K562 (cell line): ENCODE measurements around the gene JUND. TPM values are rescaled to one million over a fixed set of nuclear protein-coding genes. Genes with fewer than 3 reads are reported as not detected.

Source experiments
- ATF7 ChIP-seq: fragments of 450-650 bp; IDR thresholded peaks from 2 replicates; pipeline ENCODE4 v1.7.1; 2014; ENCODE audit warnings: mild to moderate bottlenecking, moderate library complexity
- DEAF1 ChIP-seq: fragments of 450-650 bp; formaldehyde crosslinking; IDR thresholded peaks from 2 replicates; pipeline ENCODE4 v1.4.0; 2020; ENCODE audit warnings: mild to moderate bottlenecking, moderate library complexity
- GABPB1 ChIP-seq: sonication (generic); formaldehyde crosslinking; IDR thresholded peaks from 2 replicates; pipeline ENCODE4 v1.8.0; 2022; ENCODE audit warnings: mild to moderate bottlenecking, missing genetic modification reagents
- HBP1 ChIP-seq: fragments of 450-650 bp; formaldehyde crosslinking; IDR thresholded peaks from 2 replicates; pipeline ENCODE4 v1.4.0; 2022; ENCODE audit warnings: missing genetic modification characterization
- HOXB6 ChIP-seq: fragments of 250-450 bp; sonication (Bioruptor Pico); IDR thresholded peaks from 2 replicates; pipeline ENCODE4 v1.5.1; 2022; ENCODE audit warnings: mild to moderate bottlenecking, borderline replicate concordance
- IFI16 ChIP-seq: fragments of 250-450 bp; sonication (Bioruptor Pico); IDR thresholded peaks from 2 replicates; pipeline ENCODE4 v2.1.2; 2022; ENCODE audit warnings: mild to moderate bottlenecking, inconsistent platforms
- MAFF ChIP-seq: IDR thresholded peaks from 2 replicates; pipeline ENCODE4 v1.6.1; 2012; ENCODE audit warnings: low read length, improper control_type of control experiment
- NBN ChIP-seq: fragments of 450-650 bp; IDR thresholded peaks from 2 replicates; pipeline ENCODE4 v1.6.1; 2016; ENCODE audit warnings: low read depth, mild to moderate bottlenecking
- POLR2H ChIP-seq: IDR thresholded peaks from 2 replicates; pipeline ENCODE4 v1.6.1; 2016; ENCODE audit warnings: missing genetic modification characterization, low read depth, mild to moderate bottlenecking, control low read depth, missing compliant biosample characterization, moderate library complexity
- PTBP1 ChIP-seq: fragments of 200-400 bp; formaldehyde crosslinking; IDR thresholded peaks from 2 replicates; pipeline ENCODE4 v1.6.1; 2017; ENCODE audit warnings: low read depth, low read length
- RAD51 ChIP-seq: fragments of 450-650 bp; IDR thresholded peaks from 2 replicates; pipeline ENCODE4 v1.7.1; 2016; ENCODE audit warnings: low read depth, mild to moderate bottlenecking, borderline replicate concordance
- RBM25 ChIP-seq: fragments of 200-400 bp; formaldehyde crosslinking; IDR thresholded peaks from 2 replicates; pipeline ENCODE4 v1.6.1; 2018; ENCODE audit warnings: low read length, low read depth, moderate library complexity; ENCODE audit not compliant: severe bottlenecking
- RNF2 ChIP-seq: sonication (generic); IDR thresholded peaks from 2 replicates; pipeline ENCODE4 v1.6.1; 2016
- SAFB ChIP-seq: fragments of 200-400 bp; formaldehyde crosslinking; IDR thresholded peaks from 2 replicates; pipeline ENCODE4 v1.6.1; 2017; ENCODE audit warnings: low read depth, low read length, borderline replicate concordance
- SIN3B ChIP-seq: fragments of 450-650 bp; IDR thresholded peaks from 2 replicates; pipeline ENCODE4 v1.6.1; 2017; ENCODE audit warnings: low read depth, mild to moderate bottlenecking, moderate library complexity
- SOX6 ChIP-seq: fragments of 450-650 bp; IDR thresholded peaks from 2 replicates; pipeline ENCODE4 v1.6.1; 2014; ENCODE audit warnings: mild to moderate bottlenecking
- SP1 ChIP-seq: sonication (generic); formaldehyde crosslinking; IDR thresholded peaks from 2 replicates; pipeline ENCODE4 v1.8.1; 2022; ENCODE audit warnings: mild to moderate bottlenecking, missing genetic modification reagents
- STAG1 ChIP-seq: sonication (generic); formaldehyde crosslinking; IDR thresholded peaks from 2 replicates; pipeline ENCODE4 v1.5.0; 2020; ENCODE audit warnings: missing genetic modification reagents, borderline replicate concordance
- SUPT5H ChIP-seq: fragments of 450-650 bp; IDR thresholded peaks from 2 replicates; pipeline ENCODE4 v1.6.1; 2016
- XRCC3 ChIP-seq: fragments of 450-650 bp; IDR thresholded peaks from 2 replicates; pipeline ENCODE4 v1.6.1; 2017; ENCODE audit warnings: mild to moderate bottlenecking, moderate library complexity
- YY1 ChIP-seq, 3 experiments: IDR thresholded peaks; 2 replicates each; pipeline ENCODE4 v1.6.1; 2011; ENCODE audit warnings: low read length in 2 of 3, mild to moderate bottlenecking in 2 of 3, moderate library complexity in 2 of 3, borderline replicate concordance in 1 of 3, control low read depth in 1 of 3, low read depth in 1 of 3; ENCODE audit not compliant: insufficient read depth in 3 of 3, insufficient replicate concordance in 2 of 3, control insufficient read depth in 1 of 3, insufficient read length in 1 of 3; ENCODE audit errors: extremely low read depth in 1 of 3
- ZNF12 ChIP-seq: sonication (generic); formaldehyde crosslinking; IDR thresholded peaks from 2 replicates; pipeline ENCODE4 v1.4.0; 2020; ENCODE audit warnings: mild to moderate bottlenecking, missing genetic modification reagents
- ZNF644 ChIP-seq: fragments of 200-800 bp; sonication (Bioruptor generic); IDR thresholded peaks from 2 replicates; pipeline ENCODE4 v1.6.1; 2016; ENCODE audit warnings: low read depth, missing genetic modification characterization, missing compliant biosample characterization
- polyA plus RNA-seq, 8 experiments: library from polyadenylated mRNA; depleted of rRNA in 4 of 8; stranded (reverse) in 5 of 8; unstranded in 3 of 8; fragments of >200 nt; fragmentation: Nextera tagmentation in 2 of 8; fragmentation: Illumina TruSeq in 1 of 8; extraction: Ambion mirVana in 2 of 8; extraction: Trizol in 1 of 8; gene quantifications; 2 replicates each; pipeline versions ENCODE4 v1.2.1 to v1.2.3, GENCODE V29; 2011 to 2014; ENCODE audit warnings: inconsistent platforms in 1 of 8, missing spikeins in 1 of 8
- total RNA-seq, 7 experiments: library from RNA; depleted of rRNA in 6 of 7; stranded (reverse); fragments of >200 nt in 6 of 7; fragmentation: Illumina TruSeq in 2 of 7; extraction: Trizol in 2 of 7; gene quantifications; 2 replicates each; pipeline versions ENCODE4 v1.2.1 to v1.2.3, GENCODE V29; 2011 to 2021; ENCODE audit warnings: low replicate concordance in 1 of 7
- TF ChIP-seq, protein P1 (sequence below), 3 experiments: IDR thresholded peaks in 2 of 3; conservative IDR thresholded peaks in 1 of 3; 2 replicates each; pipeline ENCODE4 v1.5.1; 2011 to 2012; ENCODE audit warnings: low read length in 3 of 3, mild to moderate bottlenecking in 3 of 3, control low read depth in 2 of 3, improper control_type of control experiment in 1 of 3, inconsistent platforms in 1 of 3, low read depth in 1 of 3, mixed read lengths in 1 of 3, moderate library complexity in 1 of 3; ENCODE audit not compliant: insufficient read depth in 2 of 3

The JUND gene
- total and polyA plus RNA-seq, 9 of the 15 experiments (the other 6 are each of a cell fraction or from before 2014, with no cell fraction given), result 6.4 to 286 (median 42.3) TPM

DNA sequence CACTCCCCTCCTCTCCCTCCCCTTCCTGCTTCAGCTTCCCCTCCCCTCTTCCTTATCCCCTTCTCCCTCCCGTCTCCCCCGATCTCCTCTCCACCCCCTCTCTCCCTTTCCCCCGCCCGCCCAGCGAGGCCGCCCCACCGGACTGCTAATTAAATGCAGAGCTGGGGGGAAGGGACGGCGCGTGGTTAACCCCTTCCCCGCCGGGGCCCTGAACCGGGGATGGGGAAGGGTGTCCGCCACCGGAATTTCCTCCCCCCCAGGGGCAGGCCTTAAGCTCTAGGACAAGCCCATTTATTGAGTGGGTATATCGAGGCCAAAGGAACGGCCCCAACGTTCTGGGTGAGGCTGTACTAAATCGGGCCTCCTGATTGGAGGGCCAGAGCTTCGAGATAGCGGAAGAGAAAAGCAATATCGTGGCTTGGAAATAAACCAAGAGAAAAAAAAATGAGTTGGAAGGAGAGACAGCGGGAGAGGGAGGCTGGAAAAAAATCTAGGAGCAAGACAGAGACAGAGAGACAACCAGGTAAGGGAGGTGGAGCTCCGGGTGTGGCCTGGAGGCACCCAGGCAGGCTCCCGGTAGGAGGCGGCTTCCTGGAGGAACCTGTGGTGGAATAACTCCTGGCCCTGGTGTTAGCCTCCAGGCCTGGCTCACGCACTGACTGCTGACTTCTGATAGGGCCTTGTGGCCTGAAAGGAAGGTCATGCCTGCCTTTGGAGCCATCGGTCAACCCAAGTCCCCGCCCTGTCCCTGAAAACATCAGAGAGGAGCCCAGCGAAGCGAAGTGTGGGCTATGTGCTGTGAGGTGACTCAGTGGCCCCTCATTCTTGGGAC is 11.6 kb upstream of the JUND start (continued):
- TF ChIP-seq ZNF644 (no peak), ZNF12 (CRISPR knock-in tag) (no peak), SP1 (CRISPR knock-in tag) (no peak; the same call in none of the 2 replicates), POLR2H (no peak), MAFF (no peak), SOX6 (no peak; the same call in 1 of the 2 replicates), NBN (peak; percentile 58; the same call in 1 of the 2 replicates), XRCC3 (no peak), HOXB6 (CRISPR knock-in tag) (no peak), PTBP1 (0 out of 2 replicates have a peak, but pooled peaks have one; percentile 72), SUPT5H (peak; percentile 37), DEAF1 (0 out of 2 replicates have a peak, but pooled peaks have one; percentile 9), HBP1 (CRISPR knock-in tag) (no peak), SIN3B (no peak), SAFB (no peak), GABPB1 (CRISPR knock-in tag) (no peak; the same call in 1 of the 2 replicates), RBM25 (peak; percentile 47), RAD51 (no peak), ATF7 (peak; percentile 31), IFI16 (CRISPR knock-in tag) (no peak), STAG1 (peak; percentile 28; the same call in 1 of the 2 replicates), YY1 (IDR thresholded peaks at IDR 0.05; ENCODE audit: borderline replicate concordance in 1 of 3, control insufficient read depth in 1 of 3, extremely low read depth in 1 of 3, insufficient read depth in 3 of 3, insufficient read length in 1 of 3, insufficient replicate concordance in 2 of 3, low read depth in 1 of 3, low read length in 2 of 3) (peak in 1 of 3 experiments; percentile 57), RNF2 (peak; percentile 70)
- TF ChIP-seq, protein P1, sequence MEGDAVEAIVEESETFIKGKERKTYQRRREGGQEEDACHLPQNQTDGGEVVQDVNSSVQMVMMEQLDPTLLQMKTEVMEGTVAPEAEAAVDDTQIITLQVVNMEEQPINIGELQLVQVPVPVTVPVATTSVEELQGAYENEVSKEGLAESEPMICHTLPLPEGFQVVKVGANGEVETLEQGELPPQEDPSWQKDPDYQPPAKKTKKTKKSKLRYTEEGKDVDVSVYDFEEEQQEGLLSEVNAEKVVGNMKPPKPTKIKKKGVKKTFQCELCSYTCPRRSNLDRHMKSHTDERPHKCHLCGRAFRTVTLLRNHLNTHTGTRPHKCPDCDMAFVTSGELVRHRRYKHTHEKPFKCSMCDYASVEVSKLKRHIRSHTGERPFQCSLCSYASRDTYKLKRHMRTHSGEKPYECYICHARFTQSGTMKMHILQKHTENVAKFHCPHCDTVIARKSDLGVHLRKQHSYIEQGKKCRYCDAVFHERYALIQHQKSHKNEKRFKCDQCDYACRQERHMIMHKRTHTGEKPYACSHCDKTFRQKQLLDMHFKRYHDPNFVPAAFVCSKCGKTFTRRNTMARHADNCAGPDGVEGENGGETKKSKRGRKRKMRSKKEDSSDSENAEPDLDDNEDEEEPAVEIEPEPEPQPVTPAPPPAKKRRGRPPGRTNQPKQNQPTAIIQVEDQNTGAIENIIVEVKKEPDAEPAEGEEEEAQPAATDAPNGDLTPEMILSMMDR (IDR thresholded peaks at IDR 0.05 in 2 of 3, conservative IDR thresholded peaks at IDR 0.05 in 1 of 3; ENCODE audit: insufficient read depth in 2 of 3, low read depth in 1 of 3, low read length in 3 of 3), result peak in 2 of 3 experiments; percentile 1 to 10; a peak in 1 of 6 replicates
